Neural cell (in vitro differentiated cells): ENCODE results near the gene GALNT2.

Experiments used
- CTCF ChIP-seq: fragments of 450-650 bp; IDR thresholded peaks from 2 replicates; pipeline ENCODE4 v1.5.1; 2014; ENCODE audit warnings: antibody characterized with exemption, mild to moderate bottlenecking, moderate library complexity; ENCODE audit not compliant: poor library complexity, severe bottlenecking
- EP300 ChIP-seq: fragments of 450-650 bp; conservative IDR thresholded peaks from 2 replicates; pipeline ENCODE4 v1.6.1; 2014; ENCODE audit warnings: antibody characterized with exemption, mild to moderate bottlenecking, moderate library complexity; ENCODE audit not compliant: poor library complexity, severe bottlenecking
- EZH2 ChIP-seq: fragments of 200-600, 300-800 bp; shearing (Covaris generic), sonication (generic); IDR thresholded peaks from 2 replicates; pipeline ENCODE4 v1.6.1; 2014; ENCODE audit warnings: antibody characterized with exemption, low read length, borderline replicate concordance, mild to moderate bottlenecking; ENCODE audit not compliant: insufficient read depth, poor library complexity, severe bottlenecking
- MXI1 ChIP-seq: fragments of 450-650 bp; conservative IDR thresholded peaks from 2 replicates; pipeline ENCODE4 v1.6.1; 2014; ENCODE audit warnings: antibody characterized with exemption, mild to moderate bottlenecking; ENCODE audit not compliant: poor library complexity, severe bottlenecking
- POLR2AphosphoS5 ChIP-seq: IDR thresholded peaks from 2 replicates; pipeline ENCODE4 v1.6.1; 2012
- RAD21 ChIP-seq: fragments of 450-650 bp; conservative IDR thresholded peaks from 2 replicates; pipeline ENCODE4 v1.6.1; 2014; ENCODE audit warnings: antibody characterized with exemption, mild to moderate bottlenecking, moderate library complexity
- REST ChIP-seq: IDR thresholded peaks from 2 replicates; pipeline ENCODE4 v1.6.1; 2012; ENCODE audit warnings: borderline replicate concordance
- TAF1 ChIP-seq: IDR thresholded peaks from 2 replicates; pipeline ENCODE4 v1.6.1; 2012; ENCODE audit warnings: low read depth

DNA sequence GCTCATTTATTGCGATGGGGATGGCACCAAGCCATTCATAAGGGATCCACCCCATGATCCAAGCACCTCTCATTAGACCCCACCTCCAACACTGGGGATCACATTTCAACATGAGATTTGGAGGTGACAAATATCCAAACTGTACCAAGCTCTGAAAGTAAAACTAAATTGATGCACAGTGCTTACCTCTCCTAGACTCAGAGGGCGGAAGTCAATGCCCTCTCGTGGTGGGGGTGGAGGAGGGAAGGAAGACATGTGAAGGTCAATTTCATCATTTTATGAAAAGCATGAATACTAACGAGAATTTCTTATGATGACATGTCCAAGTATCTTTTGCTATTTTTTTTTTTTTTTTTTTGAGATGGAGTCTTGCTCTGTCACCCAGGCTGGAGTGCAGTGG is 239.1 kb downstream of the GALNT2 start:
- TF ChIP-seq CTCF (no peak), POLR2AphosphoS5 (no peak), EZH2 (no peak), EP300 (no peak), TAF1 (no peak), RAD21 (no peak), MXI1 (no peak), REST (no peak)
